Keratinocyte (primary cell): ENCODE measurements around the gene CEP170B. TPM values are rescaled to one million over a fixed set of nuclear protein-coding genes. Genes with fewer than 3 reads are reported as not detected.

Experiments
- DNase-seq: peaks from one replicate; pipeline ENCODE4 v3.0.0-alpha.2; 2011; ENCODE audit warnings: low read depth, missing footprints, low spot score
- FAIRE-seq: peaks from 2 replicates; lab custom pipeline; 2011; peaks lifted over from hg19 to GRCh38; lab: Jason Lieb, UNC
- H2AFZ ChIP-seq: 2 replicates; pipeline ENCODE4 v1.6.0; 2012; ENCODE audit warnings: low read length, control low read depth, inconsistent platforms; ENCODE audit not compliant: control insufficient read depth
- H3K27ac ChIP-seq: 2 replicates; pipeline ENCODE4 v1.5.1; 2011; ENCODE audit warnings: low read length; ENCODE audit not compliant: control insufficient read depth, insufficient read depth
- H3K27me3 ChIP-seq: 3 replicates; pipeline ENCODE4 v1.6.0; 2011; ENCODE audit warnings: low read length; ENCODE audit not compliant: control insufficient read depth, insufficient read depth; ENCODE audit errors: extremely low read depth
- H3K36me3 ChIP-seq, 2 experiments: 2 replicates in 1 of 2; 3 replicates in 1 of 2; pipeline ENCODE4 v1.5.1; 2011; ENCODE audit warnings: low read length in 2 of 2, mild to moderate bottlenecking in 1 of 2; ENCODE audit not compliant: control insufficient read depth in 2 of 2, insufficient read depth in 2 of 2; ENCODE audit errors: extremely low read depth in 1 of 2
- H3K4me1 ChIP-seq: 3 replicates; pipeline ENCODE4 v1.5.1; 2011; ENCODE audit warnings: low read length; ENCODE audit not compliant: control insufficient read depth, insufficient read depth; ENCODE audit errors: extremely low read depth
- H3K4me2 ChIP-seq: 3 replicates; pipeline ENCODE4 v1.6.0; 2011; ENCODE audit warnings: low read depth, low read length; ENCODE audit not compliant: control insufficient read depth, insufficient read depth; ENCODE audit errors: extremely low read depth
- H3K4me3 ChIP-seq, 3 experiments: fragments of 200-600 bp in 1 of 3; sonication (generic) in 1 of 3; 2 replicates in 2 of 3; 3 replicates in 1 of 3; pipeline ENCODE4 v1.5.1; 2011 to 2016; ENCODE audit warnings: low read length in 3 of 3, mild to moderate bottlenecking in 3 of 3, control low read depth in 2 of 3, inconsistent platforms in 1 of 3, low read depth in 1 of 3, mixed read lengths in 1 of 3, mixed run types in 1 of 3, moderate library complexity in 1 of 3; ENCODE audit not compliant: control insufficient read depth in 2 of 3, insufficient read depth in 2 of 3; ENCODE audit errors: extremely low read depth in 1 of 3
- H3K79me2 ChIP-seq: 2 replicates; pipeline ENCODE4 v1.6.0; 2012; ENCODE audit warnings: low read length; ENCODE audit not compliant: control insufficient read depth, insufficient read depth
- H3K9ac ChIP-seq: 3 replicates; pipeline ENCODE4 v1.6.0; 2011; ENCODE audit warnings: low read length; ENCODE audit not compliant: control insufficient read depth, insufficient read depth; ENCODE audit errors: extremely low read depth
- H3K9me1 ChIP-seq: 3 replicates; pipeline ENCODE4 v1.6.0; 2011; ENCODE audit warnings: low read length; ENCODE audit not compliant: control insufficient read depth, insufficient read depth; ENCODE audit errors: extremely low read depth
- H3K9me3 ChIP-seq: 2 replicates; pipeline ENCODE4 v1.5.1; 2012; ENCODE audit warnings: low read depth, low read length; ENCODE audit not compliant: control insufficient read depth
- H4K20me1 ChIP-seq: 3 replicates; pipeline ENCODE4 v1.6.0; 2011; ENCODE audit warnings: low read length; ENCODE audit not compliant: control insufficient read depth, insufficient read depth; ENCODE audit errors: extremely low read depth
- CTCF ChIP-seq, 3 experiments: IDR thresholded peaks in 1 of 3; conservative IDR thresholded peaks in 1 of 3; optimal IDR thresholded peaks in 1 of 3; 2 replicates in 2 of 3; 3 replicates in 1 of 3; pipeline versions ENCODE3 to v1.5.1; 2011; ENCODE audit warnings: low read length in 3 of 3, mild to moderate bottlenecking in 3 of 3, moderate library complexity in 2 of 3, control low read depth in 1 of 3, inconsistent platforms in 1 of 3; ENCODE audit not compliant: insufficient read depth in 2 of 3; ENCODE audit errors: extremely low read depth in 1 of 3
- EZH2 ChIP-seq: IDR thresholded peaks from one replicate; pipeline ENCODE4 v1.6.1; 2012; ENCODE audit warnings: inconsistent platforms, mild to moderate bottlenecking, low read length, moderate library complexity
- dilution Hi-C: fragments of 300-500 bp; cut with MboI; formaldehyde crosslinking; loops from one replicate; pipeline ENCODE4 v1.7.0; 2020; ENCODE audit warnings: low sequenced_read_pairs; ENCODE audit not compliant: extremely low pct_ligation_motif_present
- polyA plus RNA-seq, 5 experiments: library from polyadenylated mRNA; depleted of rRNA in 3 of 5; stranded (reverse) in 3 of 5; stranded (forward) in 1 of 5; unstranded in 1 of 5; fragments of >200 nt; gene quantifications; 1 replicate in 1 of 5; 2 replicates in 3 of 5; 3 replicates in 1 of 5; pipeline versions ENCODE4 v1.2.1 to v1.2.3, GENCODE V29; 2011 to 2012; ENCODE audit warnings: missing spikeins in 2 of 5, low read depth in 1 of 5, low replicate concordance in 1 of 5

The CEP170B gene
- polyA plus RNA-seq, 1 donor (not counting 4 experiments of a cell fraction or from before 2014, with no cell fraction given): 8.7 TPM

GRCh38 chr14:104875412-104875751 lies 10.3 kb downstream of the CEP170B start:
- no peak for DNase-seq
- peaks cover 64% of the 10 kb centered on the region for H3K79me2 ChIP-seq
- no peak for FAIRE-seq

GRCh38 chr14:104875811-104876210 lies 10.7 kb downstream of the CEP170B start:
- TF ChIP-seq CTCF (optimal IDR thresholded peaks at IDR 0.05 in 1 of 3, IDR thresholded peaks at IDR 0.05 in 1 of 3, conservative IDR thresholded peaks at IDR 0.05 in 1 of 3; ENCODE audit: extremely low read depth in 1 of 3, insufficient read depth in 2 of 3, low read length in 3 of 3) (no peak), EZH2 (no peak)
- FAIRE-seq (no peak), DNase-seq (no peak)
- Histone ChIP-seq H3K9me1 (peaks cover 4% of the 10 kb centered on the region), H3K4me2 (no peak overlapping the region), H3K4me1 (peaks cover 26% of the 10 kb centered on the region), H3K79me2 (peaks cover 64% of the 10 kb centered on the region), H3K27me3 (no peaks in the 10 kb centered on the region), H4K20me1 (peaks cover 47% of the 10 kb centered on the region), H3K4me3 (no peak overlapping the region), H3K9ac (no peak overlapping the region), H2AFZ (no peak overlapping the region), H3K36me3 (peaks cover 24% of the 10 kb centered on the region in 2 experiments), H3K27ac (no peak overlapping the region), H3K9me3 (no peaks in the 10 kb centered on the region)
- dilution Hi-C loops: no loop called here

More at GRCh38 chr14:104875412-104875751, 10.3 kb downstream of the CEP170B start:
- Histone ChIP-seq H3K4me3 (no peak overlapping the region), H4K20me1 (peaks cover 50% of the 10 kb centered on the region), H3K36me3 (peaks cover 20 to 21% of the 10 kb centered on the region in 2 experiments), H3K9me1 (peaks cover 4% of the 10 kb centered on the region), H2AFZ (no peak overlapping the region), H3K27me3 (no peaks in the 10 kb centered on the region), H3K4me1 (peaks cover 26% of the 10 kb centered on the region), H3K9ac (no peak overlapping the region), H3K4me2 (no peak overlapping the region), H3K9me3 (no peaks in the 10 kb centered on the region), H3K27ac (no peak overlapping the region)
- dilution Hi-C loops: no loop called here
- no peak for TF ChIP-seq CTCF (optimal IDR thresholded peaks at IDR 0.05 in 1 of 3, IDR thresholded peaks at IDR 0.05 in 1 of 3, conservative IDR thresholded peaks at IDR 0.05 in 1 of 3; ENCODE audit: extremely low read depth in 1 of 3, insufficient read depth in 2 of 3, low read length in 3 of 3)
- no peak for TF ChIP-seq EZH2
